Ascending aorta (tissue), 2 donors: Measurements from ENCODE around the gene ZMYND8. TPM values are rescaled to one million over a fixed set of nuclear protein-coding genes. Genes with fewer than 3 reads are reported as not detected.
A peak's percentile ranks its signal among the peaks of the same experiment; 100 is the strongest.

Experiments used
- DNase-seq, 2 donors: peaks; one replicate each; pipeline ENCODE4 v3.0.0-alpha.2; 2019; ENCODE audit warnings: low spot score in 2 of 2
- H3K27ac ChIP-seq, 2 donors: fragments of 200-600 bp; sonication (generic); one replicate each; pipeline ENCODE4 v1.5.1; 2016 to 2017; ENCODE audit warnings: mild to moderate bottlenecking in 1 of 2
- H3K27me3 ChIP-seq: fragments of 200-600 bp; sonication (generic); one replicate; pipeline ENCODE4 v1.5.1; 2017
- H3K36me3 ChIP-seq, 2 donors: fragments of 200-600 bp; sonication (generic); one replicate each; pipeline ENCODE4 v1.5.1; 2016
- H3K4me1 ChIP-seq, 2 donors: fragments of 200-600 bp; sonication (generic); one replicate each; pipeline ENCODE4 v1.5.1; 2016 to 2017; ENCODE audit warnings: mild to moderate bottlenecking in 1 of 2
- H3K4me3 ChIP-seq, 2 donors: fragments of 200-600 bp; sonication (generic); one replicate each; pipeline ENCODE4 v1.5.1; 2016 to 2017; ENCODE audit warnings: mild to moderate bottlenecking in 1 of 2
- H3K9me3 ChIP-seq, 2 donors: fragments of 200-600 bp; sonication (generic); one replicate each; pipeline ENCODE4 v1.5.1; 2016
- CTCF ChIP-seq, 3 experiments: fragments of 200-600 bp in 2 of 3; fragments of 450-650 bp in 1 of 3; sonication (generic) in 2 of 3; IDR thresholded peaks; one replicate each; pipeline ENCODE4 v1.5.1; 2016 to 2019; ENCODE audit warnings: antibody characterized with exemption in 3 of 3, mild to moderate bottlenecking in 1 of 3, moderate library complexity in 1 of 3
- intact Hi-C: fragments of 100-400 bp; cut with DNase I; formaldehyde crosslinking; loops from one replicate; pipeline ENCODE4 v1.15.1; 2023
- total RNA-seq: library from RNA; depleted of rRNA; stranded (reverse); fragments of >200 nt; gene quantifications from one replicate; pipeline ENCODE4 v1.1.0, GENCODE V29; 2016

Gene ZMYND8
- total RNA-seq, 1 donor from 2014 or later: 23.2 TPM

GRCh38 chr20:47318027-47318585 is 38.4 kb downstream of the ZMYND8 start:
- intact Hi-C loops: no loop called here
- no peak for DNase-seq
- H3K36me3 ChIP-seq: no peaks in the 10 kb centered on the region
- peak overlapping the region; percentile 15 to 36 for H3K4me3 ChIP-seq
- no peak for TF ChIP-seq CTCF (IDR thresholded peaks at IDR 0.05)
- peaks cover 31 to 52% of the 10 kb centered on the region in 2 donors for H3K4me1 ChIP-seq
- H3K27me3 ChIP-seq: no peaks in the 10 kb centered on the region
- peak overlapping the region; percentile 97 to 99 for H3K27ac ChIP-seq
- H3K9me3 ChIP-seq: no peaks in the 10 kb centered on the region

- no peak for TF ChIP-seq CTCF (IDR thresholded peaks at IDR 0.05)
- no peaks in the 10 kb centered on the region for H3K36me3 ChIP-seq
- peak; percentile 68 to 96 for DNase-seq
- peak overlapping the region in 1 of 2 donors; percentile 15 for H3K4me3 ChIP-seq
- H3K4me1 ChIP-seq: peaks cover 31 to 52% of the 10 kb centered on the region in 2 donors
- H3K9me3 ChIP-seq: no peaks in the 10 kb centered on the region
- no peaks in the 10 kb centered on the region for H3K27me3 ChIP-seq
- intact Hi-C loops: loop anchor here (1.0 to 2.0 kb wide), 3 partner anchors 43 to 67 kb away; no protein-coding TSS in a partner anchor
- H3K27ac ChIP-seq: peak overlapping the region; percentile 97 to 99
Measured at GRCh38 chr20:47317127-47317895, 39.2 kb downstream of the ZMYND8 start.

- no peak for DNase-seq
- Histone ChIP-seq H3K4me1 (peaks cover 31 to 52% of the 10 kb centered on the region in 2 donors), H3K27ac (peak overlapping the region; percentile 97 to 99), H3K27me3 (no peaks in the 10 kb centered on the region), H3K9me3 (no peaks in the 10 kb centered on the region), H3K4me3 (no peak overlapping the region), H3K36me3 (no peaks in the 10 kb centered on the region)
- intact Hi-C loops: loop anchor here (1.0 to 2.0 kb wide), 3 partner anchors 42 to 68 kb away; no protein-coding TSS in a partner anchor
- no peak for TF ChIP-seq CTCF (IDR thresholded peaks at IDR 0.05)
Measured at GRCh38 chr20:47316776-47317126, 39.7 kb downstream of the ZMYND8 start.

GRCh38 chr20:47315339-47316056 is 41.0 kb downstream of the ZMYND8 start:
- H3K27ac ChIP-seq: peak overlapping the region; percentile 97 to 99
- TF ChIP-seq CTCF (IDR thresholded peaks at IDR 0.05): no peak
- peaks cover 31 to 47% of the 10 kb centered on the region in 2 donors for H3K4me1 ChIP-seq

GRCh38 chr20:47314647-47315338 is 41.7 kb downstream of the ZMYND8 start:
- H3K4me1 ChIP-seq: peaks cover 29 to 45% of the 10 kb centered on the region in 2 donors
- no peak for TF ChIP-seq CTCF (IDR thresholded peaks at IDR 0.05)
- H3K4me3 ChIP-seq: no peak overlapping the region
- no peaks in the 10 kb centered on the region for H3K9me3 ChIP-seq
- peak overlapping the region; percentile 97 to 99 for H3K27ac ChIP-seq
- no peaks in the 10 kb centered on the region for H3K36me3 ChIP-seq
- no peaks in the 10 kb centered on the region for H3K27me3 ChIP-seq
- intact Hi-C loops: no loop called here
- DNase-seq: no peak

More at GRCh38 chr20:47315339-47316056, 41.0 kb downstream of the ZMYND8 start:
- DNase-seq: peak in 1 of 2 donors; percentile 90
- Histone ChIP-seq H3K36me3 (no peaks in the 10 kb centered on the region), H3K27me3 (no peaks in the 10 kb centered on the region), H3K9me3 (no peaks in the 10 kb centered on the region), H3K4me3 (no peak overlapping the region)
- intact Hi-C loops: loop anchor here (2.0 kb wide), 1 partner anchor 69 kb away; no protein-coding TSS in a partner anchor
